GM08714 (cell line): ENCODE results near the gene TYR.
"Not testable (repeated sequence)": the region's sequence is repeated elsewhere in the genome, so short reads cannot be mapped to it uniquely, and the experiment has no call there.

Source experiments
- H3K4me3 ChIP-seq: fragments of 200-500 bp; sonication (Bioruptor generic); 2 replicates; pipeline ENCODE4 v1.5.1; 2014; ENCODE audit warnings: mild to moderate bottlenecking, low read length, inconsistent platforms
- ZNF274 ChIP-seq: IDR thresholded peaks from 2 replicates; pipeline ENCODE4 v1.6.1; 2012; ENCODE audit warnings: mild to moderate bottlenecking, low read depth, low read length

Gene TYR

GRCh38 chr11:89220684-89221339 is 43.1 kb downstream of the TYR start:
- no peak for TF ChIP-seq ZNF274
- no peak overlapping the region for H3K4me3 ChIP-seq

GRCh38 chr11:89235083-89235482 is 57.4 kb downstream of the TYR start:
- H3K4me3 ChIP-seq, result no peak overlapping the region
- no peak for TF ChIP-seq ZNF274

- H3K4me3 ChIP-seq, result no peak overlapping the region
- TF ChIP-seq ZNF274, result no peak
Observed at GRCh38 chr11:89235976-89236375, 58.3 kb downstream of the TYR start.

GRCh38 chr11:89247007-89247406 is 69.3 kb downstream of the TYR start:
- not testable (repeated sequence) for H3K4me3 ChIP-seq

- no peak for TF ChIP-seq ZNF274
- no peak overlapping the region for H3K4me3 ChIP-seq
Observed at GRCh38 chr11:89249196-89249595, 71.5 kb downstream of the TYR start.

- not testable (repeated sequence) for H3K4me3 ChIP-seq
Observed at GRCh38 chr11:89261483-89261882, 83.8 kb downstream of the TYR start.

- H3K4me3 ChIP-seq, result no peak overlapping the region
- no peak for TF ChIP-seq ZNF274
Observed at GRCh38 chr11:89267660-89268302, 90.1 kb downstream of the TYR start.

GRCh38 chr11:89272540-89273088 is 94.9 kb downstream of the TYR start:
- not testable (repeated sequence) for H3K4me3 ChIP-seq

- not testable (repeated sequence) for H3K4me3 ChIP-seq
Observed at GRCh38 chr11:89273220-89273619, 95.5 kb downstream of the TYR start.

- H3K4me3 ChIP-seq, result no peak overlapping the region
- no peak for TF ChIP-seq ZNF274
Observed at GRCh38 chr11:89275966-89276365, 98.3 kb downstream of the TYR start.

GRCh38 chr11:89279176-89279575 is 101.5 kb downstream of the TYR start:
- no peak overlapping the region for H3K4me3 ChIP-seq
- no peak for TF ChIP-seq ZNF274

- not testable (repeated sequence) for H3K4me3 ChIP-seq
Observed at GRCh38 chr11:89281032-89281677, 103.5 kb downstream of the TYR start.

GRCh38 chr11:89286601-89287000 is 108.9 kb downstream of the TYR start:
- not testable (repeated sequence) for H3K4me3 ChIP-seq

- not testable (repeated sequence) for H3K4me3 ChIP-seq
Observed at GRCh38 chr11:89288004-89288403, 110.3 kb downstream of the TYR start.

GRCh38 chr11:89293965-89294679 is 116.4 kb downstream of the TYR start:
- no peak overlapping the region for H3K4me3 ChIP-seq
- no peak for TF ChIP-seq ZNF274

GRCh38 chr11:89295023-89295422 is 117.3 kb downstream of the TYR start:
- not testable (repeated sequence) for H3K4me3 ChIP-seq

GRCh38 chr11:89303029-89303428 is 125.4 kb downstream of the TYR start:
- not testable (repeated sequence) for H3K4me3 ChIP-seq

GRCh38 chr11:89308272-89308671 is 130.6 kb downstream of the TYR start:
- H3K4me3 ChIP-seq, result not testable (repeated sequence)

- H3K4me3 ChIP-seq, result not testable (repeated sequence)
Observed at GRCh38 chr11:89309321-89309985, 131.8 kb downstream of the TYR start.

GRCh38 chr11:89310607-89311006 is 132.9 kb downstream of the TYR start:
- not testable (repeated sequence) for H3K4me3 ChIP-seq
